GM21825 (cell line): ENCODE data around the gene GTF3A.
"Not testable (repeated sequence)": the region's sequence is repeated elsewhere in the genome, so short reads cannot be mapped to it uniquely, and the experiment has no call there.

Experiments
- ATAC-seq: cut with Tn5 transposase; IDR thresholded peaks from one replicate; pipeline ENCODE4 v1.9.1; 2021; ENCODE audit warnings: mild to moderate bottlenecking, moderate library complexity; ENCODE audit not compliant: unreplicated experiment

Gene GTF3A

DNA sequence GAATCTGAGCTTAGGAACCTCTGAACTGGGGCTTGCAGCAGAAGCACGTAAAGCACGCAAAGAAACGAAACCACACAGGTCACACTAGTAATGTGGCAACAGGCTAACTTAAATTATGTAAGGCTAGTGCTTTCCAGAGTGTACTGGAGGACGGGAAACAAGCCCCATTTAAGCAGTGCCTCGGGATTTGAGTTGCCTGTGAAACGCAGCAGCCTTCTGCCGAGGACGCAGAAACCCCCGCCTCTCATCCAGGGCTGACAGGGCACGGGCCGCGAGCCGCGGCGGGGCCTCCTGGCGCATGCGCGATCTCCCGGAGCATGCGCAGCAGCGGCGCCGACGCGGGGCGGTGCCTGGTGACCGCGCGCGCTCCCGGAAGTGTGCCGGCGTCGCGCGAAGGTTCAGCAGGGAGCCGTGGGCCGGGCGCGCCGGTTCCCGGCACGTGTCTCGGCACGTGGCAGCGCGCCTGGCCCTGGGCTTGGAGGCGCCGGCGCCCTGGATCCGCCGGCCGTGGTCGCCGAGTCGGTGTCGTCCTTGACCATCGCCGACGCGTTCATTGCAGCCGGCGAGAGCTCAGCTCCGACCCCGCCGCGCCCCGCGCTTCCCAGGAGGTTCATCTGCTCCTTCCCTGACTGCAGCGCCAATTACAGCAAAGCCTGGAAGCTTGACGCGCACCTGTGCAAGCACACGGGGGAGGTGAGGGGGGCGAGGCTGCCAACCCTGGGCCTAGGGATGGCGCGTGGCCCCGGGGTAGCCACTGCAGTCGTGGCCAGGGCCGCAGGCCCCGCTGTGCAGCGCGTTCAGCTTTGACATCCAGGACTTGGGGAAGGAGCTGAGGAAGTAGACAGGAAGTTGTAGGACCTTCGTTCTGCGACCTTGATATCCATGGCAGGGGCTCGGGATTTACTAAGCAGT is at the start of gene GTF3A:
Gene GTF3A (plus strand): TSS at position 374 of the 912 bp plus-strand sequence.
- ATAC-seq: peak; percentile 56

- ATAC-seq: peak; percentile 52
These were observed 49.8 kb upstream of the GTF3A start for GRCh38 chr13:27374650-27375049.

DNA sequence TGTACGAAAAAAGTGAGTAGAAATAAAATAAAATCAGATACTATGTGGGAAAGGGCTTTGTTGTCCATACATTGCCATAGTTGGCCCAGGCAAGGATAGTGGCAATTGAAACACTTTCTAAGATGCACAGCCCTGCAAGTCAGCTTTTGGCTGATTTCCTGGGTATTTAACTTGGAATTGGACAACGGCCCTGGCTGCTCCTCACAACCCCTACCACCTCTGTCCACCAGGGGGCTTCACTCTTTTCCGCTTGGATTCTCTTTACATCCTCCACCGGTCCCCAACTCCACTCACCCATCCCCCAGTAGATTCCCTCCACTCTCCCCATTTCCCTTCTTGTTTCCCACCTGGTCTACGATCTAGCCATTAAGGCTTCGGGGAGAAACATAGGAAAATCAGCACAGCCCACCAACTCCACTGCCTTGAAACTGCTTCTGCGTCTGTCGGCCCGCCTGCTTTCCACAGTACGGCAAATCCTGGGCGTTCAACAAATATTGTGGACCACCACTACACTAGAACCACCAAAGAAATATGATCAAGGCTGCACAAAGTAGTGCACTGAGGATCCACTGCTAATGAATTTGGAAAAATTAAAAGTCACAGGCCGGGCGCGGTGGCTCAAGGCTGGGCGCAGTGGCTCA is 48.6 kb upstream of the GTF3A start:
- ATAC-seq: no peak

- ATAC-seq: no peak
These were observed 45.3 kb upstream of the GTF3A start for GRCh38 chr13:27379126-27379525.

- ATAC-seq: no peak
These were observed 44.5 kb upstream of the GTF3A start for GRCh38 chr13:27379694-27380641.

GRCh38 chr13:27381601-27382000 is 42.8 kb upstream of the GTF3A start:
- ATAC-seq: no peak

DNA sequence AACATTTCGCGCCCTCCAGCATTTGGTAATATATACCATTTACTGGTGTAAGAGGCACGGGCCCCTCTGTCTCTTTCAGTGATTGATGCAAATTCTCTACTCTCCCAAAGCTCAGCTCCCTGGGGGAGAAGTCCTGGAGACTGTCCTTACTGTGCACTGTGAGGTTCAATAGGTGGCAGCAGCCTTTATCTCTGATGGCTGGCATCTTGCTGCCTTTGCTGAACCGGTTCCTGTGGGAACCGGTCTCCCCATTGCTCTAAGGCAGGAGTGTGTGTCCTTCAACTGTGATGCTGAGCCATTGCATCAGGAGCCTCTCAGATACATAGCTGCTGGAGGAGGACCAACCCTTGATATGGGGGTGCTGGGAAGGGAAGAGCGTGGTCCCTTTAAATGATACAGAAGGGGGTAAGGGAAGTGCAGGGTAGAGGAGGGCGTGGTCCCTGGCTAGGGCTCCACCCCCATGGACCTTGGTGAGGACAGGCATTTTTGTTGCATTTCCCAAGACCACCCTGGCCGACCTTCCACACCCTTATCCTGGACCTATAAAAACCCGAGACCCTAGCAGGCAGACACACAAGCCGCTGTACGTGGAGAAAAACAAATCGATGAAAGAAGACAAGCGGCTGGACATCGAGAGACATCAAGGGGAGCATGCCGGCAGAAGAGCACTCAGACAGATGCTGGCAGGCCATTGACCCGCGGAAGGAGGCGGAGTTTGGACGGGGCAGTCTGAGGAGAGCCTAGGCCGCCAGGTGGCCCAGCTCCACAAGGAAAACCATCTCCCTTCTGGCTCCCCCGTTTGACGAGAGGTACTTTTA is 41.1 kb upstream of the GTF3A start:
- no peak for ATAC-seq

GRCh38 chr13:27384285-27384684 is 40.1 kb upstream of the GTF3A start:
- no peak for ATAC-seq

- ATAC-seq: no peak
These were observed 36.2 kb upstream of the GTF3A start for GRCh38 chr13:27388241-27388640.

- no peak for ATAC-seq
These were observed 34.5 kb upstream of the GTF3A start for GRCh38 chr13:27389891-27390290.

- no peak for ATAC-seq
These were observed 32.9 kb upstream of the GTF3A start for GRCh38 chr13:27391471-27391870.

GRCh38 chr13:27393101-27393500 is 31.3 kb upstream of the GTF3A start:
- no peak for ATAC-seq

- no peak for ATAC-seq
These were observed 29.4 kb upstream of the GTF3A start for GRCh38 chr13:27395007-27395510.

DNA sequence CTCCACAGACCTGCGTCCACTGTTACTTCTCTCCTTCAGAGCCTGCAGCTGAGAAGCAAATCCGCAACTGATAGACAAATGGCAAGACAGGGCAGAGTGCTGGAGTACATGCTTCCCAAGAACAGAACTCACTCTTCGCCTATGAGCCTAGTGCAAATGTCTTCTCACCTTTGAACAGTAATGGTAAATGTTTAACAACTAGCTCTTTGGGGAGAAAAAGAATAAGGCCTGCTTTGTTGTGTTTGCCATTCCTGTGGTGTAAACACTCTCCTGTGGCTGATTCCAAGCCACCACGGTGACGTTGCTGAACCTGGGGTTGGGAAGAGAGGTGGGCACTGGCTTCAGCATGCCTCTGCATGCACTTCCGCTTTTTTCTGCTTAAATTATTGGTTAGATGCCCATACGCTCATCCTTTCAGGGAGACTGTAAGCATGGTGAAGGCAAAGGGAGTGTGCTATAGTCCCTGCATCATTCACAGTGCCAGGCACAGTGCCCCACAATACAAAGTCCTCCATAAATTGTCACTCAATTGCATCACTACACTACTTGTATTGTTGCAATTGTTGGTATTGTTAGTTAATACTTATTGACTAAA is 28.1 kb upstream of the GTF3A start:
- no peak for ATAC-seq

GRCh38 chr13:27398360-27398759 is 26.1 kb upstream of the GTF3A start:
- ATAC-seq: no peak

DNA sequence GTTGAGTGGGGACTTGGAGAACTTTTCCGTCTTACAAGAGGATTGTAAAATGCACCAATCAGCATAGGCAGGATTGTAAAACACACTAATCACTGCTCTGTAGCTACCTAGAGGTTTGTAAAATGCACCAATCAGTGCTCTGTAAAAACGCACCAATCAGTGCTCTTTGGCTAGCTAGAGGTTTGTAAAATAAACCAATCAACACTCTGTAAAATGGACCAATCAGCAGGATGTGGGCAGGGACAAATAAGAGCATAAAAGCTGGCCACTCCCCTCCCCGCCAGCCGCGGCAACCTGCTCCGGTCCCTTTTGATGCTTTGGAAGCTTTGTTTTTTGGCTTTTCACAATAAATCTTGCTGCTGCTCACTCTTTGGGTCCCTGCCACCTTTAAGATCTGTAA is 24.0 kb upstream of the GTF3A start:
- not testable (repeated sequence) for ATAC-seq

GRCh38 chr13:27401210-27401609 is 23.2 kb upstream of the GTF3A start:
- ATAC-seq: no peak

DNA sequence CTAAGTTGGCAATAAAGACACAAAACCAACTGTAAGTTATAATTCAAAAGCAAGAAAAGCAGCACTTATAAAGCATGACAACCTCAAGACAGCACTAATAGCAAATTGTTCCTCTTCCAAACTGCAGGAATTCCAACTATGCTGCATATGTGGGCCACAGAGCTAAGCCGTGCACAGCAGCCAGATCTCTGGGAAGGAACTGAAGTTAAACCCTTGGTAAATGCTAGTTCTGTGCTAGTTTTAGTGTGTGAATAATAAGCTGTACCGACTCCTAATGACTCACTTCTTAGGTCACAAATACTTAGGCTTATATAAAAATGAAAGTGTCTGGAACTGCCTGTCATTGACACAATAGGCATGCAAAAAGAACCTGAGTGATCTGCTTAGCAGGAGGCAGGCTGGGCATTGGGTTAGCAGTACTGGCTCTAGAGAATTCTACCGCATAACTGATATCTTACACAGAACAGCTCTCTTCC is 21.2 kb upstream of the GTF3A start:
- ATAC-seq: no peak

- no peak for ATAC-seq
These were observed 20.6 kb upstream of the GTF3A start for GRCh38 chr13:27403727-27404385.
